Measurements from ENCODE around the gene NCEH1.

NCEH1 gene

GRCh38 chr3:172643506-172644179 is 67.2 kb downstream of the NCEH1 start:
- ChIA-PET CTCF (no interaction called here), POLR2A (ENCODE audit: low non-redundant PET) (no interaction called here)
- H3K27ac ChIP-seq = no peak overlapping the region
- TF ChIP-seq CTCF (conservative IDR thresholded peaks at IDR 0.05; ENCODE audit: low read depth) = no peak
- no peak for DNase-seq (ENCODE audit: low spot score)

GRCh38 chr3:172641291-172641690 is 69.6 kb downstream of the NCEH1 start:
- ChIA-PET POLR2A (ENCODE audit: low non-redundant PET) (no interaction called here), CTCF (no interaction called here)
- H3K27ac ChIP-seq = no peak overlapping the region

DNA sequence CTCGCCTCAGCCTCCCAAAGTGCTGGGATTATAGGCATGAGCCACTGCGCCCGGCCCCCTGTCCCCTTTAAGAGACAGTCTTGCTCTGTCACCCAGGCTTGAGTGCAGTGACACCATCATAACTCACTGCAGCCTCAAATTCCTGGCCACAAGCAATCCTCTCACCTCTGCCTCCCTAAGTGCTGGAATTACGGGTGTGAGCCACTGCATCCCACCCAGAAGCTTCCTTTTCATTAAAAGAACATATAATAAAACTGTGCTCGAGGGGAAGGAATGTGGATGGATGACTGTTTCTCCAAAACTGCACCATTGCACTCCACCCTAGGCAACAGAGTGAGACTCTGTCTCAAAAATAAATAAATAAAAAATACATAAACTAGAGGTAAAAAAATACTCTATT is 70.1 kb downstream of the NCEH1 start:
- no peak for DNase-seq (ENCODE audit: low spot score)
- POLR2A ChIA-PET (ENCODE audit: low non-redundant PET) = no interaction called here
- CTCF ChIA-PET = interaction anchor here (0.6 kb wide), 1 partner anchor 773 kb away, joined by 3 read pairs; no protein-coding TSS in a partner anchor
- H3K27ac ChIP-seq = peak overlapping the region; percentile 14; the same call in 1 of the 2 replicates
- TF ChIP-seq CTCF (conservative IDR thresholded peaks at IDR 0.05; ENCODE audit: low read depth) = no peak

More at GRCh38 chr3:172641291-172641690, 69.6 kb downstream of the NCEH1 start:
- TF ChIP-seq CTCF (conservative IDR thresholded peaks at IDR 0.05; ENCODE audit: low read depth) = no peak
- DNase-seq (ENCODE audit: low spot score) = no peak

- ChIA-PET POLR2A (ENCODE audit: low non-redundant PET) (no interaction called here), CTCF (interaction anchor here (0.7 kb wide), 1 partner anchor 395 kb away, joined by 5 read pairs; no protein-coding TSS in a partner anchor)
- DNase-seq (ENCODE audit: low spot score) = no peak
- no peak for TF ChIP-seq CTCF (conservative IDR thresholded peaks at IDR 0.05; ENCODE audit: low read depth)
- H3K27ac ChIP-seq = no peak overlapping the region
These were observed 75.3 kb downstream of the NCEH1 start for GRCh38 chr3:172635588-172635987.

GRCh38 chr3:172634948-172635347 is 75.9 kb downstream of the NCEH1 start:
- DNase-seq (ENCODE audit: low spot score) = no peak
- ChIA-PET CTCF (interaction anchor here (0.7 kb wide), 1 partner anchor 394 kb away, joined by 5 read pairs; no protein-coding TSS in a partner anchor), POLR2A (ENCODE audit: low non-redundant PET) (no interaction called here)
- no peak for TF ChIP-seq CTCF (conservative IDR thresholded peaks at IDR 0.05; ENCODE audit: low read depth)
- H3K27ac ChIP-seq = no peak overlapping the region

DNA sequence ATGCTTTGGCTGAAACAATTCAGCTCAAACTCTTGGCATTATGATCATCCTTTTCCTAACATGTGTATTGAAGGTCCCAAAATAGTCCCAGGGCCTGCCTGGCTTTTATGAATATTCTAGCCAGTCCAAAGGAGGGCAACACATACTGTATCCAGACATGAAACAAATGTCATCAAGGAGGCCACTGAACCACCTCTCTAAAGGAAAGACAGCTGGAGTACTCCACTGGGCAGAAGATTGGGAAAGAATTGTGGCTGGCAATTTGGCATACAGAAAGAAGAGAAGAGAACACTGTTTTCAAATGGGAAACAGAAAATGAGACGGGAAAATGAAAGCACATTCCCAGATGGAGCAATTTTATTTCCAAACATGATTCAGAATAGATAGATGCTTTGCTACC is 80.6 kb downstream of the NCEH1 start:
- H3K27ac ChIP-seq = no peak overlapping the region
- CTCF ChIA-PET = no interaction called here
- POLR2A ChIA-PET (ENCODE audit: low non-redundant PET) = no interaction called here
- no peak for DNase-seq (ENCODE audit: low spot score)
- TF ChIP-seq CTCF (conservative IDR thresholded peaks at IDR 0.05; ENCODE audit: low read depth) = no peak

Data from RWPE1 (cell line).